PC-9 (cell line): ENCODE measurements around the gene MLIP. TPM values are rescaled to one million over a fixed set of nuclear protein-coding genes. Genes with fewer than 3 reads are reported as not detected.
A peak's percentile ranks its signal among the peaks of the same experiment; 100 is the strongest.

Experiments
- BruUV-seq: library from RNA; stranded (reverse); fragments of 400-500 nt; replicated peaks from 2 replicates; lab custom pipeline; 2021; lab: Mats Ljungman, UMichigan
- CTCF ChIA-PET: fragments of 300-600 bp; sonication (Branson Sonifier 250); formaldehyde crosslinking; loops from one replicate; lab custom pipeline; 2022; ENCODE audit warnings: antibody characterized with exemption; lab: Charles Lee
- POLR2A ChIA-PET: fragments of 300-600 bp; sonication (Branson Sonifier 250); formaldehyde crosslinking; loops from one replicate; lab custom pipeline; 2022; ENCODE audit warnings: antibody characterized with exemption; ENCODE audit not compliant: unreplicated experiment; lab: Charles Lee
- DNase-seq, 2 experiments: peaks; one replicate each; pipeline versions ENCODE4 v3.0.0 to v3.0.0-alpha.2; 2015 to 2022; ENCODE audit warnings: mixed read lengths in 1 of 2
- H2AFZ ChIP-seq: fragments of 200-600 bp; sonication (generic); 2 replicates; pipeline ENCODE4 v1.8.1; 2017; ENCODE audit warnings: antibody characterized with exemption
- H3F3A ChIP-seq: fragments of 200-600 bp; sonication (generic); 2 replicates; pipeline ENCODE4 v1.8.1; 2017; ENCODE audit warnings: antibody characterized with exemption, mild to moderate bottlenecking, low read depth; ENCODE audit not compliant: insufficient read depth
- H3K27ac ChIP-seq: fragments of 200-600 bp; sonication (generic); 2 replicates; pipeline ENCODE4 v1.6.1; 2016; ENCODE audit warnings: mixed run types
- H3K27me3 ChIP-seq: fragments of 200-600 bp; sonication (generic); 2 replicates; pipeline ENCODE4 v1.6.1; 2016; ENCODE audit warnings: low read depth, mixed run types; ENCODE audit not compliant: insufficient read depth
- H3K36me3 ChIP-seq: fragments of 200-600 bp; sonication (generic); 2 replicates; pipeline ENCODE4 v1.6.1; 2016; ENCODE audit warnings: low read depth, mixed run types
- H3K4me1 ChIP-seq: fragments of 200-600 bp; sonication (generic); replicated peaks from 2 replicates; pipeline ENCODE4 v1.6.1; 2016; ENCODE audit warnings: mixed run types; ENCODE audit not compliant: insufficient read depth
- H3K4me2 ChIP-seq: fragments of 200-600 bp; sonication (generic); 2 replicates; pipeline ENCODE4 v1.6.1; 2017; ENCODE audit warnings: mixed run types
- H3K4me3 ChIP-seq: fragments of 200-600 bp; sonication (generic); 2 replicates; pipeline ENCODE4 v1.6.1; 2016; ENCODE audit warnings: mixed run types
- H3K79me2 ChIP-seq: fragments of 200-600 bp; sonication (generic); 2 replicates; pipeline ENCODE4 v1.6.1; 2017; ENCODE audit warnings: low read depth, mixed run types
- H3K9me2 ChIP-seq: fragments of 200-600 bp; sonication (generic); 2 replicates; pipeline ENCODE4 v1.8.1; 2017; ENCODE audit warnings: mild to moderate bottlenecking; ENCODE audit not compliant: insufficient read depth
- H3K9me3 ChIP-seq: fragments of 200-600 bp; sonication (generic); 2 replicates; pipeline ENCODE4 v1.8.1; 2016; ENCODE audit warnings: low read depth; ENCODE audit not compliant: insufficient read depth
- H4K20me1 ChIP-seq: fragments of 200-600 bp; sonication (generic); 2 replicates; pipeline ENCODE4 v1.8.1; 2017; ENCODE audit not compliant: insufficient read depth
- EZH2 ChIP-seq: fragments of 200-600 bp; sonication (generic); IDR thresholded peaks from 2 replicates; pipeline ENCODE4 v1.8.0; 2017; ENCODE audit warnings: antibody characterized with exemption, low read depth
- intact Hi-C: fragments of 100-400 bp; cut with micrococcal nuclease; formaldehyde crosslinking; loops from one replicate; pipeline ENCODE4 v1.10.0; 2022; ENCODE audit not compliant: unreplicated experiment
- total RNA-seq: library from RNA; stranded (reverse); gene quantifications from 2 replicates; pipeline ENCODE4 v1.2.3, GENCODE V29; 2021
- TF ChIP-seq, protein P1 (sequence below): fragments of 200-600 bp; sonication (generic); conservative IDR thresholded peaks from 2 replicates; pipeline ENCODE4 v1.6.1; 2017; ENCODE audit warnings: mixed run types, antibody characterized with exemption, mild to moderate bottlenecking, moderate library complexity

The MLIP gene
- total RNA-seq, 1 experiment from 2014 or later: 0.79 TPM

- Histone ChIP-seq H3K36me3 (no peaks in the 10 kb centered on the region), H3K4me2 (no peak overlapping the region)
Measured at GRCh38 chr6:54151861-54152260, 40.6 kb downstream of the MLIP start.

GRCh38 chr6:54156650-54157250, 45.5 kb downstream of the MLIP start:
- ChIA-PET CTCF (no interaction called here), POLR2A (no interaction called here)
- H3F3A ChIP-seq: no peaks in the 10 kb centered on the region
- BruUV-seq: no TSS peak
- TF ChIP-seq, protein P1, sequence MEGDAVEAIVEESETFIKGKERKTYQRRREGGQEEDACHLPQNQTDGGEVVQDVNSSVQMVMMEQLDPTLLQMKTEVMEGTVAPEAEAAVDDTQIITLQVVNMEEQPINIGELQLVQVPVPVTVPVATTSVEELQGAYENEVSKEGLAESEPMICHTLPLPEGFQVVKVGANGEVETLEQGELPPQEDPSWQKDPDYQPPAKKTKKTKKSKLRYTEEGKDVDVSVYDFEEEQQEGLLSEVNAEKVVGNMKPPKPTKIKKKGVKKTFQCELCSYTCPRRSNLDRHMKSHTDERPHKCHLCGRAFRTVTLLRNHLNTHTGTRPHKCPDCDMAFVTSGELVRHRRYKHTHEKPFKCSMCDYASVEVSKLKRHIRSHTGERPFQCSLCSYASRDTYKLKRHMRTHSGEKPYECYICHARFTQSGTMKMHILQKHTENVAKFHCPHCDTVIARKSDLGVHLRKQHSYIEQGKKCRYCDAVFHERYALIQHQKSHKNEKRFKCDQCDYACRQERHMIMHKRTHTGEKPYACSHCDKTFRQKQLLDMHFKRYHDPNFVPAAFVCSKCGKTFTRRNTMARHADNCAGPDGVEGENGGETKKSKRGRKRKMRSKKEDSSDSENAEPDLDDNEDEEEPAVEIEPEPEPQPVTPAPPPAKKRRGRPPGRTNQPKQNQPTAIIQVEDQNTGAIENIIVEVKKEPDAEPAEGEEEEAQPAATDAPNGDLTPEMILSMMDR: no peak
- no peak for TF ChIP-seq EZH2
- H3K27ac ChIP-seq: no peak overlapping the region
- H2AFZ ChIP-seq: 0 out of 2 replicates have a peak overlapping the region, but pooled peaks have one; percentile 62
- no peak overlapping the region for H3K4me2 ChIP-seq
- no peaks in the 10 kb centered on the region for H3K79me2 ChIP-seq
- H3K4me3 ChIP-seq: no peak overlapping the region
- intact Hi-C loops: no loop called here
- 0 out of 2 replicates have a peak, but pooled peaks cover 4% of the 10 kb centered on the region for H3K9me2 ChIP-seq
- no peaks in the 10 kb centered on the region for H3K27me3 ChIP-seq
- no peak for DNase-seq
- H3K9me3 ChIP-seq: no peaks in the 10 kb centered on the region
- H3K36me3 ChIP-seq: no peaks in the 10 kb centered on the region
- no peaks in the 10 kb centered on the region for H3K4me1 ChIP-seq
- H4K20me1 ChIP-seq: no peaks in the 10 kb centered on the region

More at GRCh38 chr6:54151861-54152260, 40.6 kb downstream of the MLIP start:
- H4K20me1 ChIP-seq: no peaks in the 10 kb centered on the region
- H3F3A ChIP-seq: no peaks in the 10 kb centered on the region
- TF ChIP-seq, protein P1: no peak
- TF ChIP-seq EZH2: no peak
- no peaks in the 10 kb centered on the region for H3K9me3 ChIP-seq
- no peak for DNase-seq
- 0 out of 2 replicates have a peak, but pooled peaks cover 2% of the 10 kb centered on the region for H3K9me2 ChIP-seq
- H3K27me3 ChIP-seq: no peaks in the 10 kb centered on the region
- H3K4me3 ChIP-seq: no peak overlapping the region
- ChIA-PET CTCF (no interaction called here), POLR2A (interaction anchor here (0.6 kb wide), 1 partner anchor 555 kb away, joined by 4 read pairs; no protein-coding TSS in a partner anchor)
- H3K27ac ChIP-seq: no peak overlapping the region
- no peaks in the 10 kb centered on the region for H3K4me1 ChIP-seq
- no peak overlapping the region for H2AFZ ChIP-seq
- BruUV-seq: no TSS peak
- H3K79me2 ChIP-seq: no peaks in the 10 kb centered on the region
- intact Hi-C loops: no loop called here

- TF ChIP-seq EZH2: no peak
- TF ChIP-seq, protein P1: no peak
- no peak overlapping the region for H3K4me3 ChIP-seq
- H3K4me1 ChIP-seq: no peaks in the 10 kb centered on the region
- 0 out of 2 replicates have a peak overlapping the region, but pooled peaks have one; percentile 53 for H2AFZ ChIP-seq
- H3K27me3 ChIP-seq: no peaks in the 10 kb centered on the region
- H3K36me3 ChIP-seq: no peaks in the 10 kb centered on the region
- POLR2A ChIA-PET: no interaction called here
- H3K9me2 ChIP-seq: 0 out of 2 replicates have a peak, but pooled peaks cover 4% of the 10 kb centered on the region
- no peaks in the 10 kb centered on the region for H3K79me2 ChIP-seq
- BruUV-seq: no TSS peak
- H3K4me2 ChIP-seq: no peak overlapping the region
- CTCF ChIA-PET: no interaction called here
- no peak overlapping the region for H3K27ac ChIP-seq
- no peak for DNase-seq
- no peaks in the 10 kb centered on the region for H3K9me3 ChIP-seq
- no peaks in the 10 kb centered on the region for H3F3A ChIP-seq
- H4K20me1 ChIP-seq: no peaks in the 10 kb centered on the region
- intact Hi-C loops: no loop called here
Measured at GRCh38 chr6:54157405-54157804, 46.2 kb downstream of the MLIP start.
